HepG2 (cell line): ENCODE measurements around the gene CPA5. TPM values are rescaled to one million over a fixed set of nuclear protein-coding genes. Genes with fewer than 3 reads are reported as not detected.

Source experiments
- ATAC-seq: fragments of 200-7000 bp; cut with Tn5 transposase; 3 replicates; pipeline ENCODE4 v1.9.1; 2020; ENCODE audit warnings: mild to moderate bottlenecking, moderate library complexity
- BruUV-seq: library from RNA; stranded (reverse); fragments of 400-500 nt; replicated peaks from 2 replicates; lab custom pipeline; 2021; lab: Mats Ljungman, UMichigan
- CTCF ChIA-PET: fragments of 300-600 bp; formaldehyde crosslinking; extraction: SDS; loops from one replicate; lab custom pipeline; 2021; ENCODE audit warnings: low total read pairs, inconsistent platforms, low intra/inter-chr PET ratio; lab: Yijun Ruan, JAX
- POLR2A ChIA-PET: fragments of 350-600 bp; sonication (Branson Sonifier 250); formaldehyde crosslinking; loops from one replicate; lab custom pipeline; 2020; ENCODE audit warnings: antibody characterized with exemption, inconsistent platforms; lab: Yijun Ruan, JAX
- DNase-seq: peaks from one replicate; pipeline ENCODE4 v3.0.0-alpha.2; 2015; ENCODE audit warnings: low spot score
- FAIRE-seq: peaks from 3 replicates; lab custom pipeline; 2011; peaks lifted over from hg19 to GRCh38; lab: Jason Lieb, UNC
- H2AFZ ChIP-seq: one replicate; pipeline ENCODE4 v1.6.1; 2011; ENCODE audit warnings: low read length, inconsistent platforms
- H3K27ac ChIP-seq: fragments of 300-600 bp; 3 replicates; pipeline ENCODE4 v1.8.0; 2011; ENCODE audit warnings: mixed run types, mild to moderate bottlenecking, mixed read lengths, low read length, inconsistent platforms; ENCODE audit not compliant: insufficient read depth; ENCODE audit errors: extremely low read length
- H3K27me3 ChIP-seq, 2 experiments: fragments of 200-600 bp in 1 of 2; 2 replicates in 1 of 2; 3 replicates in 1 of 2; pipeline versions ENCODE4 v1.6.0 to v1.8.0; 2011; ENCODE audit warnings: low read length in 2 of 2, mild to moderate bottlenecking in 2 of 2, moderate library complexity in 2 of 2, inconsistent platforms in 1 of 2; ENCODE audit not compliant: insufficient read depth in 2 of 2, control insufficient read depth in 1 of 2
- H3K36me3 ChIP-seq, 2 experiments: fragments of 200-600 bp in 1 of 2; replicated peaks in 1 of 2; 2 replicates in 1 of 2; 3 replicates in 1 of 2; pipeline versions ENCODE4 v1.5.1 to v1.8.0; 2011; ENCODE audit warnings: low read length in 2 of 2, inconsistent platforms in 1 of 2; ENCODE audit not compliant: insufficient read depth in 2 of 2, control insufficient read depth in 1 of 2
- H3K4me1 ChIP-seq: 2 replicates; pipeline ENCODE4 v1.5.1; 2012; ENCODE audit warnings: low read length, inconsistent platforms; ENCODE audit not compliant: insufficient read depth
- H3K4me2 ChIP-seq: 2 replicates; pipeline ENCODE4 v1.6.0; 2011; ENCODE audit warnings: low read depth, low read length, inconsistent platforms
- H3K4me3 ChIP-seq, 3 experiments: fragments of 200-600 bp in 1 of 3; sonication (generic), shearing (Covaris generic) in 1 of 3; replicated peaks in 1 of 3; 2 replicates each; pipeline ENCODE4 v1.5.1; 2011 to 2016; ENCODE audit warnings: low read length in 3 of 3, inconsistent platforms in 2 of 3, low read depth in 2 of 3, mild to moderate bottlenecking in 2 of 3, control low read depth in 1 of 3, mixed read lengths in 1 of 3; ENCODE audit not compliant: insufficient read depth in 1 of 3
- H3K79me2 ChIP-seq: one replicate; pipeline ENCODE4 v1.6.1; 2011; ENCODE audit warnings: low read length, inconsistent platforms; ENCODE audit not compliant: insufficient read depth
- H3K9ac ChIP-seq: 2 replicates; pipeline ENCODE4 v1.6.0; 2011; ENCODE audit warnings: mild to moderate bottlenecking, low read depth, low read length, inconsistent platforms; ENCODE audit not compliant: insufficient read depth
- H3K9me3 ChIP-seq: 2 replicates; pipeline ENCODE4 v1.5.1; 2012; ENCODE audit warnings: mild to moderate bottlenecking, low read length
- H4K20me1 ChIP-seq: 2 replicates; pipeline ENCODE4 v1.6.0; 2011; ENCODE audit warnings: inconsistent platforms, mild to moderate bottlenecking, low read length, moderate library complexity; ENCODE audit not compliant: insufficient read depth
- HNRNPUL1 ChIP-seq: fragments of 200-400 bp; formaldehyde crosslinking; IDR thresholded peaks from 2 replicates; pipeline ENCODE4 v1.6.1; 2017; ENCODE audit warnings: low read depth, mild to moderate bottlenecking, low read length, moderate library complexity
- KDM6A ChIP-seq: IDR thresholded peaks from 2 replicates; pipeline ENCODE4 v1.6.1; 2016; ENCODE audit warnings: low read depth
- MAFK ChIP-seq, 2 experiments: IDR thresholded peaks in 1 of 2; conservative IDR thresholded peaks in 1 of 2; 2 replicates each; pipeline ENCODE4 v1.6.1; 2011; ENCODE audit warnings: improper control_type of control experiment in 2 of 2, low read length in 2 of 2
- NFE2L2 ChIP-seq: fragments of 150-350 bp; IDR thresholded peaks from 2 replicates; pipeline ENCODE4 v1.6.1; 2014; ENCODE audit warnings: low read length
- POLR2A ChIP-seq, 2 experiments: IDR thresholded peaks; 2 replicates each; pipeline ENCODE4 v1.6.1; 2011; ENCODE audit warnings: low read depth in 2 of 2, low read length in 2 of 2, mild to moderate bottlenecking in 1 of 2, moderate library complexity in 1 of 2; ENCODE audit not compliant: insufficient read depth in 1 of 2
- SAP130 ChIP-seq: IDR thresholded peaks from 2 replicates; pipeline ENCODE4 v1.6.1; 2016; ENCODE audit warnings: low read depth
- ZNF263 ChIP-seq: sonication (generic); formaldehyde crosslinking; IDR thresholded peaks from 2 replicates; pipeline ENCODE4 v1.4.0; 2020; ENCODE audit warnings: missing genetic modification reagents
- ZNF629 ChIP-seq: sonication (generic); formaldehyde crosslinking; conservative IDR thresholded peaks from 2 replicates; pipeline ENCODE4 v1.5.0; 2020; ENCODE audit warnings: missing genetic modification reagents
- ZNF781 ChIP-seq: sonication (generic); formaldehyde crosslinking; IDR thresholded peaks from 2 replicates; pipeline ENCODE4 v1.5.1; 2020; ENCODE audit warnings: borderline replicate concordance, mild to moderate bottlenecking, missing genetic modification reagents; ENCODE audit errors: not compliant biosample characterization
- WGBS: methylation state at CpG from one replicate; pipeline ENCODE4 v1.1.6; 2017; ENCODE audit warnings: low lambda C conversion rate; 5-methylcytosine and 5-hydroxymethylcytosine counted together
- in situ Hi-C: cut with HindIII; loops from 2 replicates; pipeline ENCODE4 v1.10.0; 2017; ENCODE audit warnings: low pct_unique_long_range_greater_than_20kb; ENCODE audit not compliant: extremely low pct_ligation_motif_present
- intact Hi-C: fragments of 100-400 bp; cut with micrococcal nuclease; formaldehyde crosslinking; loops from one replicate; pipeline ENCODE4 v1.10.0; 2022; ENCODE audit not compliant: unreplicated experiment
- polyA plus RNA-seq, 8 experiments: library from polyadenylated mRNA; depleted of rRNA in 3 of 8; stranded (reverse) in 7 of 8; unstranded in 1 of 8; fragments of >200 nt; fragmentation: Illumina TruSeq in 4 of 8; extraction: Trizol in 4 of 8; gene quantifications; 2 replicates each; pipeline versions ENCODE4 v1.2.1 to v1.2.3, GENCODE V29; 2011 to 2016; ENCODE audit warnings: low read depth in 4 of 8, missing spikeins in 1 of 8, mixed read lengths in 1 of 8; ENCODE audit not compliant: insufficient read depth in 1 of 8
- total RNA-seq, 5 experiments: library from RNA; depleted of rRNA; stranded (reverse); fragments of >200 nt; fragmentation: Illumina TruSeq; extraction: Trizol; gene quantifications; 2 replicates each; pipeline ENCODE4 v1.2.3, GENCODE V29; 2016; ENCODE audit warnings: low read depth in 1 of 5
- TF ChIP-seq, protein P1 (sequence below): sonication (generic); formaldehyde crosslinking; IDR thresholded peaks from 2 replicates; pipeline ENCODE4 v1.5.0; 2020; ENCODE audit warnings: missing genetic modification reagents

Gene CPA5
- total and polyA plus RNA-seq, 2 of the 13 experiments (the other 11 are each of a cell fraction or from before 2014, with no cell fraction given), result 0.48 TPM; not detected in 1

DNA sequence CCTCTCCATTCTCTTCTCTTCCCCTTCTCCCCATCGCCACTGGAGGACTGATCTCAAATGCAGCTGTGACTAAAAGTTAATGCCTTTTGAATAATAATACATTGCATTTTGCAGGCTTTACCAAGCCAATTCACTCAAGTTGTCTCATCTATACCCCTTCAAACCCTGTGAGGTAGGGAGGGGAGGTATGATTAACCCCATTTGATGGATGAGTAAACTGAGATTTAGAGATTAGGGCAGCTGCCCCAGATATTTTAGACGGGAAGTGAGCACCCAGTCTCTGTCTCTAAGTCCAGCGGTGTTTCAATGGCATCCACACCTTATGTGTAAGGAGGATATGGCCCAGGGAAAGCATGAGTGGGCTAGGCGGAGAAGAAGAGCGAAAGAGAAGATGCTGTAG lies 1.1 kb downstream of the CPA5 start:
- intact Hi-C loops, result no loop called here
- TF ChIP-seq MAFK (conservative IDR thresholded peaks at IDR 0.05 in 1 of 2, IDR thresholded peaks at IDR 0.05 in 1 of 2; ENCODE audit: low read length in 2 of 2), result no peak
- TF ChIP-seq, protein P1, sequence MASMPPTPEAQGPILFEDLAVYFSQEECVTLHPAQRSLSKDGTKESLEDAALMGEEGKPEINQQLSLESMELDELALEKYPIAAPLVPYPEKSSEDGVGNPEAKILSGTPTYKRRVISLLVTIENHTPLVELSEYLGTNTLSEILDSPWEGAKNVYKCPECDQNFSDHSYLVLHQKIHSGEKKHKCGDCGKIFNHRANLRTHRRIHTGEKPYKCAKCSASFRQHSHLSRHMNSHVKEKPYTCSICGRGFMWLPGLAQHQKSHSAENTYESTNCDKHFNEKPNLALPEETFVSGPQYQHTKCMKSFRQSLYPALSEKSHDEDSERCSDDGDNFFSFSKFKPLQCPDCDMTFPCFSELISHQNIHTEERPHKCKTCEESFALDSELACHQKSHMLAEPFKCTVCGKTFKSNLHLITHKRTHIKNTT (CRISPR knock-in tag), result no peak
- no peak for TF ChIP-seq KDM6A (CRISPR knock-in tag)
- TF ChIP-seq NFE2L2, result no peak
- 0 out of 2 replicates have a peak, but pooled peaks have one; percentile 28 for TF ChIP-seq ZNF629
- Histone ChIP-seq H3K4me2 (no peak overlapping the region), H2AFZ (no peak overlapping the region), H3K9me3 (no peaks in the 10 kb centered on the region), H3K79me2 (no peaks in the 10 kb centered on the region), H3K9ac (no peak overlapping the region), H3K4me3 (no peak overlapping the region), H3K4me1 (peaks cover 13% of the 10 kb centered on the region), H4K20me1 (no peaks in the 10 kb centered on the region), H3K27me3 (peaks cover 5 to 8% of the 10 kb centered on the region in 2 experiments; a peak in 4 of 5 replicates), H3K27ac (no peak overlapping the region), H3K36me3 (no peaks in the 10 kb centered on the region)
- DNase-seq (no peak), FAIRE-seq (no peak), ATAC-seq (no peak)
- ChIA-PET POLR2A (no interaction called here), CTCF (no interaction called here)
- 41% methylated on average over 5 of the region's 5 CpGs for WGBS
- in situ Hi-C loops, result no loop called here
- BruUV-seq, result no TSS peak

GRCh38 chr7:130346177-130346905 lies 1.7 kb downstream of the CPA5 start:
- CTCF ChIA-PET, result no interaction called here

More at GRCh38 chr7:130346177-130346905, 1.7 kb downstream of the CPA5 start:
- in situ Hi-C loops, result no loop called here
- H4K20me1 ChIP-seq, result no peaks in the 10 kb centered on the region
- no peak overlapping the region for H3K9ac ChIP-seq
- H3K27ac ChIP-seq, result no peak overlapping the region
- H3K36me3 ChIP-seq, result no peaks in the 10 kb centered on the region
- no peak for FAIRE-seq
- no peak overlapping the region for H2AFZ ChIP-seq
- BruUV-seq, result no TSS peak
- H3K4me2 ChIP-seq, result no peak overlapping the region
- H3K4me1 ChIP-seq, result peaks cover 20% of the 10 kb centered on the region
- POLR2A ChIA-PET, result no interaction called here
- no peak for TF ChIP-seq HNRNPUL1
- no peak for TF ChIP-seq POLR2A (IDR thresholded peaks at IDR 0.05; ENCODE audit: insufficient read depth in 1 of 2, low read depth in 2 of 2, low read length in 2 of 2)
- no peak for TF ChIP-seq ZNF781 (CRISPR knock-in tag)
- no peak for TF ChIP-seq SAP130 (CRISPR knock-in tag)
- peak; percentile 49; the same call in 1 of the 2 replicates for TF ChIP-seq ZNF263 (CRISPR knock-in tag)
- TF ChIP-seq, all 625 proteins: peak for 1
- Histone ChIP-seq H3K27me3 (peaks cover 5 to 14% of the 10 kb centered on the region in 2 experiments), H3K4me3 (no peak overlapping the region), H3K79me2 (no peaks in the 10 kb centered on the region), H3K9me3 (no peaks in the 10 kb centered on the region)
- ATAC-seq, result no peak
- no peak for DNase-seq
- 57% methylated on average over 5 of the region's 10 CpGs for whole genome bisulfite sequencing
- intact Hi-C loops, result no loop called here
